Activated CD4-positive, alpha-beta memory T cell treated with anti-CD3 and anti-CD28 coated beads for 36 hours (primary cell): Measurements from ENCODE around the gene TRIP4. TPM values are rescaled to one million over a fixed set of nuclear protein-coding genes. Genes with fewer than 3 reads are reported as not detected.
A peak's percentile ranks its signal among the peaks of the same experiment; 100 is the strongest.
"Not testable (repeated sequence)": the region's sequence is repeated elsewhere in the genome, so short reads cannot be mapped to it uniquely, and the experiment has no call there.

Experiments used
- CTCF ChIA-PET: fragments of 350-600 bp; sonication (Branson Sonifier 250); formaldehyde crosslinking; loops from one replicate; lab custom pipeline; 2021; ENCODE audit warnings: antibody characterized with exemption, inconsistent platforms; lab: Charles Lee
- POLR2A ChIA-PET: fragments of 350-600 bp; sonication (Branson Sonifier 250); formaldehyde crosslinking; loops from one replicate; lab custom pipeline; 2021; ENCODE audit warnings: antibody characterized with exemption; lab: Charles Lee
- DNase-seq: peaks from one replicate; pipeline ENCODE4 v3.0.0-alpha.2; 2020
- H3K27ac Mint-ChIP-seq: one replicate; pipeline ENCODE4 v1.8.0; 2021; ENCODE audit warnings: mixed read lengths
- H3K27me3 Mint-ChIP-seq: one replicate; pipeline ENCODE4 v1.8.0; 2021; ENCODE audit warnings: mixed read lengths
- H3K36me3 Mint-ChIP-seq: one replicate; pipeline ENCODE4 v1.8.0; 2021; ENCODE audit warnings: mixed read lengths
- H3K4me1 Mint-ChIP-seq: one replicate; pipeline ENCODE4 v1.8.0; 2021; ENCODE audit warnings: low read depth, mixed read lengths
- H3K4me3 Mint-ChIP-seq: one replicate; pipeline ENCODE4 v1.8.0; 2021; ENCODE audit warnings: mild to moderate bottlenecking, mixed read lengths
- H3K9me3 Mint-ChIP-seq: one replicate; pipeline ENCODE4 v1.8.0; 2021; ENCODE audit warnings: mixed read lengths
- intact Hi-C: fragments of 100-400 bp; cut with micrococcal nuclease; formaldehyde crosslinking; loops from one replicate; pipeline ENCODE4 v1.15.1; 2023
- total RNA-seq, 2 experiments: library from RNA; stranded (reverse); gene quantifications; one replicate each; pipeline ENCODE4 v1.2.3, GENCODE V29; 2021

The TRIP4 gene
- total RNA-seq, 2 experiments from 2014 or later, result 21.7 to 22.2 TPM

DNA sequence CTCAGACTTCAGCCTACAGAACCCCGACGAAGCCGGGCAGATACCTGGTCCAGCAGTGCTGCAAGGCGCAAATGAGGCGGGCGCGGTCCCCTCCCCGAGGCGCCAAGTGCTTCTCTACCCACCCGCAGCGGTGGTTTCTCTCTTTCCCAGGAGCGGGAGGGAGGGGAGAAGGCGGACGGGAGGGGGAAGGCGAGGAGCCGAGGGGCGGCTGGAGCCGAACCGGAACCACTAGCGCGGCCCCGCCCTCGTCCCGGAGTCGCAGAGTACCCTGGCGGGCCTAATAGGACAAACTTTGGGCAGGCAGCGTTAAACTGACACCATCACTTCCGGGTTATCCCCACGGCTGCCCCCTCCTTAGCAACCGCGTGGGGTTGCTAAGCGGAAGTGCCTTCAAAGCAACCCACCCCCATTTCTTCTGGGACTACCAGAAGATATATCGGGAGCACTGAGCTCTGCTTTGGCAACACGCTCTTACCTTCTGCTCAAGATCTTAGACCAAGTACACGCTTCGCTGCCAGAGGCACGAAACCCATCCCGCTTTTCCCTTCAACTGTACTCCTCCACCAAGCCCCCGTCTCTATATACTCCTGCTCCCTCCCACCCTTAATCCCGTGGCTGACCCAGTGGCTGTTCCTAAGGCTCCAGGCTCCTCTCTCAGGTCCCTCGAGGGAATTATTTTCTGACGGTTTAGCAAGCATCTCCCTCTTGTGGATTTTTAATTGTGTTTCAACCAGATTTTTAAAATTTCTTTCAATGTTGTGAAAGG lies 31.5 kb upstream of the TRIP4 start, which contains the start of gene CSNK1G1:
Gene CSNK1G1, minus strand, starts transcription at position 230 of the 766 bp plus-strand sequence. CDS start 55,674 bp downstream, outside the sequence.
- DNase-seq, result peak; percentile 94
- Mint-ChIP-seq H3K27me3 (no peaks in the 10 kb centered on the region), H3K9me3 (no peaks in the 10 kb centered on the region), H3K4me1 (peaks cover 16% of the 10 kb centered on the region), H3K27ac (peak within 1 kb of the TSS; percentile 88), H3K4me3 (peak within 1 kb of the TSS; percentile 90), H3K36me3 (peaks cover 3% of the 10 kb centered on the region)
- POLR2A ChIA-PET, result interaction anchor here (0.6 to 1.0 kb wide), 2 partner anchors 26 to 163 kb away, joined by 3 to 4 read pairs; no protein-coding TSS in a partner anchor
- intact Hi-C loops, result loop anchor here (1.0 kb wide), 2 partner anchors 31 to 193 kb away; partner anchors contain the start of genes PPIB and TRIP4
- CTCF ChIA-PET, result interaction anchor here (0.6 to 1.5 kb wide), 3 partner anchors 31 to 146 kb away, joined by 3 to 5 read pairs (median 3); partner anchors contain the start of gene TRIP4

- H3K4me1 Mint-ChIP-seq, result peaks cover 16% of the 10 kb centered on the region
- H3K27ac Mint-ChIP-seq, result peak overlapping the region; percentile 88
- no peaks in the 10 kb centered on the region for H3K9me3 Mint-ChIP-seq
- POLR2A ChIA-PET, result interaction anchor here (0.6 to 1.0 kb wide), 2 partner anchors 25 to 164 kb away, joined by 3 to 4 read pairs; no protein-coding TSS in a partner anchor
- H3K4me3 Mint-ChIP-seq, result peak overlapping the region; percentile 90
- DNase-seq, result no peak
- H3K36me3 Mint-ChIP-seq, result peaks cover 3% of the 10 kb centered on the region
- CTCF ChIA-PET, result interaction anchor here (0.8 kb wide), 1 partner anchor 110 kb away, joined by 3 read pairs; no protein-coding TSS in a partner anchor
- intact Hi-C loops, result loop anchor here (1.0 kb wide), 2 partner anchors 31 to 193 kb away; partner anchors contain the start of genes PPIB and TRIP4
- no peaks in the 10 kb centered on the region for H3K27me3 Mint-ChIP-seq
These were observed 31.0 kb upstream of the TRIP4 start for GRCh38 chr15:64356710-64357040.

- H3K4me3 Mint-ChIP-seq, result no peak overlapping the region
- H3K27me3 Mint-ChIP-seq, result no peaks in the 10 kb centered on the region
- CTCF ChIA-PET, result no interaction called here
- H3K27ac Mint-ChIP-seq, result no peak overlapping the region
- POLR2A ChIA-PET, result no interaction called here
- H3K36me3 Mint-ChIP-seq, result no peaks in the 10 kb centered on the region
- no peaks in the 10 kb centered on the region for H3K9me3 Mint-ChIP-seq
- intact Hi-C loops, result no loop called here
- H3K4me1 Mint-ChIP-seq, result peaks cover 5% of the 10 kb centered on the region
- no peak for DNase-seq
These were observed 26.4 kb upstream of the TRIP4 start for GRCh38 chr15:64361259-64361658.

DNA sequence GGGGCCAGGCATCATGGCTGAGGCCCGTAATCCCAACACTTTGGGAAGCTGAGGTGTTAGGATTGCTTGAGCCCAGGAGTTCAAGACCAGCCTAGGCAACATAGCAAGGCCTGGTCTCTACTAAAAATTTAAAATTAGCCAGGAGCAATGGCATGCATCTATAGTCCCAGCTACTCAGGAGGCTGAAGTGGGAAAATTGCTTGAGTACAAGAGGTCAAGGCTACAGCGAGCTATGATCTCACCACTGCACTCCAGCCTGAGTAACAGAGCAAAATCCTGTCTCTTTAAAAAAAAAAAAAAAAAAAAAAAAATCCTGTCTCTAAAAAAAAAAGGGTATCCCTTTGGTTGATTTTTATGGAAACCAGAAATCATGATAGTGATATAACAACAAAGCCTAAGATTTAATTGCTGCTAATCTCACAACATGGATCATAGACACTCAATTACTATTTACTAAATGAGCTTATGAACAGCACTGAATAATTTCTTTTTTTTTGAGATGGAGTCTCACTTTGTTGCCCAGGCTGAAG lies 18.5 kb upstream of the TRIP4 start:
- Mint-ChIP-seq H3K27me3 (no peaks in the 10 kb centered on the region), H3K9me3 (no peaks in the 10 kb centered on the region), H3K27ac (no peak overlapping the region), H3K4me1 (peaks cover 3% of the 10 kb centered on the region), H3K4me3 (no peak overlapping the region), H3K36me3 (peaks cover 11% of the 10 kb centered on the region)
- ChIA-PET POLR2A (interaction anchor here (0.6 to 0.7 kb wide), 2 partner anchors 11 to 377 kb away, joined by 3 to 5 read pairs; no protein-coding TSS in a partner anchor), CTCF (interaction anchor here (0.5 to 0.6 kb wide), 2 partner anchors 59 to 440 kb away, joined by 3 to 4 read pairs; no protein-coding TSS in a partner anchor)
- DNase-seq, result no peak
- intact Hi-C loops, result no loop called here

- H3K27me3 Mint-ChIP-seq, H3K4me1 Mint-ChIP-seq, H3K27ac Mint-ChIP-seq, CTCF ChIA-PET, H3K9me3 Mint-ChIP-seq, POLR2A ChIA-PET, intact Hi-C loops, DNase-seq, H3K4me3 Mint-ChIP-seq: not testable (repeated sequence)
- peaks cover 17% of the 10 kb centered on the region for H3K36me3 Mint-ChIP-seq
These were observed 16.3 kb upstream of the TRIP4 start for GRCh38 chr15:64371383-64371782.

DNA sequence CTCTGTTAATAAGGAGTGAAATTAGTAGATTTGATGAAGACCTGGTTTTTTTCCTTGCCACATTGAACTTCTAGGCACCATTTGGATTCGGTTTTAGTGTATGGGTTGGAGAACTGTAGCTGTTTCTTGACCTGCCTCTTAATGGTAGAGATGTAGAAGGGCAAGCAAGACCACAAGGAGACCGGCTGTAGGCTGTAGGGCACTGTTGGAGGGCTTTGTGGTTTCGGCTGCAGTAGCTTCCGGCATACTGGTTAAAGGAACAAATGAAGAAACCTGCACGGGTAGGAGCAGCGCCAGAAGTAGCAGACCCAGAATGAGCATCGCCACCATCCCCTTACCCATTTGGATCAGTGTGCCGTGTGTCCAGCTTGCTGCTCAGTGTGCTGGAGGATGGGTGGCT lies 14.3 kb upstream of the TRIP4 start:
- Mint-ChIP-seq H3K27ac (no peak overlapping the region), H3K27me3 (no peaks in the 10 kb centered on the region), H3K4me1 (peaks cover 3% of the 10 kb centered on the region), H3K36me3 (peaks cover 19% of the 10 kb centered on the region), H3K9me3 (no peaks in the 10 kb centered on the region), H3K4me3 (no peak overlapping the region)
- intact Hi-C loops, result no loop called here
- CTCF ChIA-PET, result no interaction called here
- no peak for DNase-seq
- POLR2A ChIA-PET, result no interaction called here

GRCh38 chr15:64379216-64379960 lies 8.2 kb upstream of the TRIP4 start:
- Mint-ChIP-seq H3K27me3 (no peaks in the 10 kb centered on the region), H3K4me3 (peak overlapping the region; percentile 74), H3K36me3 (peaks cover 23% of the 10 kb centered on the region), H3K27ac (no peak overlapping the region), H3K9me3 (no peaks in the 10 kb centered on the region), H3K4me1 (peaks cover 11% of the 10 kb centered on the region)
- ChIA-PET POLR2A (interaction anchor here (0.5 to 0.7 kb wide), 3 partner anchors 10 to 272 kb away, joined by 3 to 5 read pairs (median 3); no protein-coding TSS in a partner anchor), CTCF (no interaction called here)
- no peak for DNase-seq
- intact Hi-C loops, result no loop called here

GRCh38 chr15:64380130-64380870 lies 7.3 kb upstream of the TRIP4 start:
- Mint-ChIP-seq H3K4me3 (peak overlapping the region; percentile 98), H3K4me1 (peaks cover 11% of the 10 kb centered on the region), H3K36me3 (peaks cover 22% of the 10 kb centered on the region)
- intact Hi-C loops, result loop anchor here (10.0 kb wide), 2 partner anchors 85 to 285 kb away; partner anchors contain the start of genes CIAO2A, SNX1 and ZNF609
- ChIA-PET POLR2A (interaction anchor here (0.5 to 0.7 kb wide), 3 partner anchors 11 to 271 kb away, joined by 3 to 5 read pairs (median 3); no protein-coding TSS in a partner anchor), CTCF (interaction anchor here (0.6 kb wide), 1 partner anchor 313 kb away, joined by 3 read pairs; no protein-coding TSS in a partner anchor)
- H3K27me3 Mint-ChIP-seq, DNase-seq, H3K27ac Mint-ChIP-seq, H3K9me3 Mint-ChIP-seq: not testable (repeated sequence)

- Mint-ChIP-seq H3K4me3 (peak within 1 kb of the TSS; percentile 98), H3K27me3 (no peaks in the 10 kb centered on the region), H3K27ac (peak within 1 kb of the TSS; percentile 89), H3K9me3 (no peaks in the 10 kb centered on the region), H3K4me1 (peaks cover 11% of the 10 kb centered on the region), H3K36me3 (peaks cover 17% of the 10 kb centered on the region)
- ChIA-PET POLR2A (interaction anchor here (0.6 kb wide), 1 partner anchor 25 kb away, joined by 3 read pairs; no protein-coding TSS in a partner anchor), CTCF (interaction anchor here (0.6 kb wide), 1 partner anchor 314 kb away, joined by 3 read pairs; no protein-coding TSS in a partner anchor)
- intact Hi-C loops, result loop anchor here (10.0 kb wide), 2 partner anchors 84 to 286 kb away; partner anchors contain the start of genes CIAO2A, SNX1 and ZNF609
- DNase-seq, result peak; percentile 97
These were observed 6.5 kb upstream of the TRIP4 start, which contains the start of gene PCLAF for GRCh38 chr15:64381000-64381751. TSS of gene PCLAF (minus strand) at chr15:64381441. CDS start at chr15:64381371, 70 bp downstream.

GRCh38 chr15:64383760-64384159 lies 3.9 kb upstream of the TRIP4 start:
- CTCF ChIA-PET, result no interaction called here
- Mint-ChIP-seq H3K4me1 (peaks cover 21% of the 10 kb centered on the region), H3K27ac (no peak overlapping the region), H3K4me3 (no peak overlapping the region), H3K9me3 (no peaks in the 10 kb centered on the region), H3K27me3 (no peaks in the 10 kb centered on the region), H3K36me3 (peaks cover 18% of the 10 kb centered on the region)
- DNase-seq, result no peak
- intact Hi-C loops, result loop anchor here (10.0 kb wide), 2 partner anchors 81 to 289 kb away; partner anchors contain the start of genes CIAO2A, SNX1 and ZNF609
- POLR2A ChIA-PET, result no interaction called here
